ENCODE measurements around the gene SNX25.

GRCh38 chr4:185411849-185412248, 202.5 kb downstream of the SNX25 start:
- TF ChIP-seq CTCF (IDR thresholded peaks at IDR 0.05; ENCODE audit: low read depth, low read length, poor library complexity, severe bottlenecking): no peak
- no peak for TF ChIP-seq EZH2phosphoT487 (IDR thresholded peaks at IDR 0.05; ENCODE audit: borderline replicate concordance, low read length)
